ENCODE measurements around the gene MNAT1. TPM values are rescaled to one million over a fixed set of nuclear protein-coding genes. Genes with fewer than 3 reads are reported as not detected.

The MNAT1 gene
- polyA plus RNA-seq, 1 donor from 2014 or later, result 104 TPM

DNA sequence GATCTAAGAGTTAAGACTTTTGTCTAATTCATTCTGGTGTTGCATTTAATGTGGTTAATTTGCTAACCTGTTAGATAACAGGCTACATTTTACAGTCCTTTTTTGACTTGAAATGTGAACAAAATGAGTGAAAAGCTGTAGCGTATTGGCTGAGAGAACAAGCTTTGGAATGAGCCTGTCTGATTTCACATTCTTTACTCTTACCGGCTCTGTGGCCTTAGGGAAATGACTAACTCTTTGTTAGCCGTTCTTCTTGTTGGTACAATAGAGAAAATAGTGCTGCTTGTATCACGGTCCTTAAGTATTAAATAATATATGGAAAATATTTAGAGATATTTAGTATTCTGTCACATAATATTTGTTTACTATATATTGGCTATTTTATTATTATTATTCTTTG is 1.9 kb downstream of the MNAT1 start:
- H3K9me3 ChIP-seq (ENCODE audit: low read length), result no peaks in the 10 kb centered on the region
- no peak overlapping the region for H3K27ac ChIP-seq (ENCODE audit: low read length)
- no peaks in the 10 kb centered on the region for H3K36me3 ChIP-seq (ENCODE audit: insufficient read depth, low read length)
- H3F3A ChIP-seq (ENCODE audit: insufficient read depth, low read length, poor library complexity, severe bottlenecking), result no peaks in the 10 kb centered on the region
- peak overlapping the region; percentile 28 for H2AFZ ChIP-seq (ENCODE audit: low read depth, low read length)
- TF ChIP-seq EZH2 (IDR thresholded peaks at IDR 0.05; ENCODE audit: borderline replicate concordance, insufficient read depth, low read length, poor library complexity, severe bottlenecking), result no peak
- no peak for TF ChIP-seq MXI1 (conservative IDR thresholded peaks at IDR 0.05; ENCODE audit: poor library complexity, severe bottlenecking)
- no peak for TF ChIP-seq SMC3 (conservative IDR thresholded peaks at IDR 0.05; ENCODE audit: poor library complexity)
- TF ChIP-seq RAD21 (conservative IDR thresholded peaks at IDR 0.05), result no peak
- TF ChIP-seq TAF1 (IDR thresholded peaks at IDR 0.05; ENCODE audit: low read depth), result no peak
- TF ChIP-seq CTCF (IDR thresholded peaks at IDR 0.05; ENCODE audit: poor library complexity, severe bottlenecking), result no peak
- TF ChIP-seq POLR2AphosphoS5 (IDR thresholded peaks at IDR 0.05), result no peak
- no peak for TF ChIP-seq REST (IDR thresholded peaks at IDR 0.05; ENCODE audit: borderline replicate concordance)
- TF ChIP-seq EP300 (conservative IDR thresholded peaks at IDR 0.05; ENCODE audit: poor library complexity, severe bottlenecking), result no peak
- H3K79me2 ChIP-seq (replicated peaks; ENCODE audit: insufficient read depth, low read length), result peaks cover 61% of the 10 kb centered on the region
- peak overlapping the region; percentile 76 for H3K4me3 ChIP-seq (ENCODE audit: low read length)
- H3K9me2 ChIP-seq (ENCODE audit: insufficient read depth, low read length), result no peaks in the 10 kb centered on the region
- H4K20me1 ChIP-seq (ENCODE audit: insufficient read depth), result no peaks in the 10 kb centered on the region
- H3K9ac ChIP-seq (ENCODE audit: low read length), result peak overlapping the region; percentile 88
- H3K4me2 ChIP-seq (ENCODE audit: low read length), result peak overlapping the region; percentile 94
- peaks cover 4% of the 10 kb centered on the region for H3K27me3 ChIP-seq (ENCODE audit: insufficient read depth, low read depth, low read length)

GRCh38 chr14:60738843-60739508 is 4.4 kb downstream of the MNAT1 start:
- Histone ChIP-seq H2AFZ (ENCODE audit: low read depth, low read length) (no peak overlapping the region), H3K9me3 (ENCODE audit: low read length) (no peaks in the 10 kb centered on the region), H3F3A (ENCODE audit: insufficient read depth, low read length, poor library complexity, severe bottlenecking) (no peaks in the 10 kb centered on the region), H3K36me3 (ENCODE audit: insufficient read depth, low read length) (no peaks in the 10 kb centered on the region), H3K4me2 (ENCODE audit: low read length) (no peak overlapping the region), H3K4me3 (ENCODE audit: low read length) (no peak overlapping the region), H3K9ac (ENCODE audit: low read length) (no peak overlapping the region), H4K20me1 (ENCODE audit: insufficient read depth) (no peaks in the 10 kb centered on the region), H3K27me3 (ENCODE audit: insufficient read depth, low read depth, low read length) (no peaks in the 10 kb centered on the region), H3K9me2 (ENCODE audit: insufficient read depth, low read length) (no peaks in the 10 kb centered on the region), H3K27ac (ENCODE audit: low read length) (no peak overlapping the region), H3K79me2 (replicated peaks; ENCODE audit: insufficient read depth, low read length) (peaks cover 84% of the 10 kb centered on the region)
- TF ChIP-seq RAD21 (conservative IDR thresholded peaks at IDR 0.05), result no peak
- TF ChIP-seq MXI1 (conservative IDR thresholded peaks at IDR 0.05; ENCODE audit: poor library complexity, severe bottlenecking), result no peak
- no peak for TF ChIP-seq CTCF (IDR thresholded peaks at IDR 0.05; ENCODE audit: poor library complexity, severe bottlenecking)
- TF ChIP-seq POLR2AphosphoS5 (IDR thresholded peaks at IDR 0.05), result no peak
- no peak for TF ChIP-seq SMC3 (conservative IDR thresholded peaks at IDR 0.05; ENCODE audit: poor library complexity)
- TF ChIP-seq TAF1 (IDR thresholded peaks at IDR 0.05; ENCODE audit: low read depth), result no peak
- no peak for TF ChIP-seq EP300 (conservative IDR thresholded peaks at IDR 0.05; ENCODE audit: poor library complexity, severe bottlenecking)
- no peak for TF ChIP-seq EZH2 (IDR thresholded peaks at IDR 0.05; ENCODE audit: borderline replicate concordance, insufficient read depth, low read length, poor library complexity, severe bottlenecking)
- no peak for TF ChIP-seq REST (IDR thresholded peaks at IDR 0.05; ENCODE audit: borderline replicate concordance)
